ENCODE measurements around the gene STK38L.

DNA sequence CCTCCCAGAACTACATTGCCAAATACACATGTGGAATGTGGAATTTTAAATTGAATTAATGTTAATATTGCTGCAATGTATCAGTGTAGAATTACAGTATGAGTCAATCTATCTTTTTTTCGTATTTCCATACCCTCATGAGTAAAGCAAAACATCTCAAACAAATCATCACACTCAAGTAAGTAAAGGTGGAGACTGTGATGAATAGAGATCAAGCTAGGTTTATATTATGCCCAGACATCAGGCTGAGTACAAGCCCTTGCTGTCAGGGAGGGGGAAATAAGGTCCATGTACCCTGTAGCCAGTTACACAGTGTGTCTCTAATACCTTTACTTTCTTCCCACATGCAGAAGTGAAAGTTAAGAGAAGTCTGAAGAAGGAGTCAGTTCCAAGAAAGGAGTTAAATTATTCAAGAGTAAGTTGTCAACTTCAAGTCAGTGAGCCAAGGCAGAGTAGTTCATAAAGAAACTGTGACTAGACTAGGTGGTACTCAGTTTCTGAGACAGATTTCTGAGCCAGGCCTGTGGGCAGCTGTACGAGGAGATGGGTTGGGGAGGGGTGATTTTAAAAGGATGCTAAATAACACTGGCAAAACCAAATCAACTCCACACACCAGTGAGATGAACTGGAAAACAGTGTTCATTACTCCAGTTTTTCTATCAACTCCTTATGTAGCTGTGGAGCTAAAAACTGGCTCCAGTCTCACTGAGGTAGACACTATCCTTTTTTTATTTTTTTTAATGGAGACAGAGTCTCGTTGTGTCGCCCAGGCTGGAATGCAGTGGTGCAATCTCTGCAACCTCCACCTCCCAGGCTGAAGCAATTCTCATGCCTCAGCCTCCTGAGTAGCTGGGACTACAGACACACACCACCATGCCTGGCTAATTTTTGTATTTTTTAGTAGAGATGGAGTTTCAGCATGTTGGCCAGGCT is 23.8 kb upstream of the STK38L start:
- no peak for TF ChIP-seq POLR2A (IDR thresholded peaks at IDR 0.05)
- TF ChIP-seq, protein P1, sequence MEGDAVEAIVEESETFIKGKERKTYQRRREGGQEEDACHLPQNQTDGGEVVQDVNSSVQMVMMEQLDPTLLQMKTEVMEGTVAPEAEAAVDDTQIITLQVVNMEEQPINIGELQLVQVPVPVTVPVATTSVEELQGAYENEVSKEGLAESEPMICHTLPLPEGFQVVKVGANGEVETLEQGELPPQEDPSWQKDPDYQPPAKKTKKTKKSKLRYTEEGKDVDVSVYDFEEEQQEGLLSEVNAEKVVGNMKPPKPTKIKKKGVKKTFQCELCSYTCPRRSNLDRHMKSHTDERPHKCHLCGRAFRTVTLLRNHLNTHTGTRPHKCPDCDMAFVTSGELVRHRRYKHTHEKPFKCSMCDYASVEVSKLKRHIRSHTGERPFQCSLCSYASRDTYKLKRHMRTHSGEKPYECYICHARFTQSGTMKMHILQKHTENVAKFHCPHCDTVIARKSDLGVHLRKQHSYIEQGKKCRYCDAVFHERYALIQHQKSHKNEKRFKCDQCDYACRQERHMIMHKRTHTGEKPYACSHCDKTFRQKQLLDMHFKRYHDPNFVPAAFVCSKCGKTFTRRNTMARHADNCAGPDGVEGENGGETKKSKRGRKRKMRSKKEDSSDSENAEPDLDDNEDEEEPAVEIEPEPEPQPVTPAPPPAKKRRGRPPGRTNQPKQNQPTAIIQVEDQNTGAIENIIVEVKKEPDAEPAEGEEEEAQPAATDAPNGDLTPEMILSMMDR (IDR thresholded peaks at IDR 0.05): no peak
